Mucosa of rectum (tissue), 2 donors: ENCODE data around the gene SETD2.
"Not testable (repeated sequence)": the region's sequence is repeated elsewhere in the genome, so short reads cannot be mapped to it uniquely, and the experiment has no call there.

Experiments used
- H3K27ac ChIP-seq, 2 donors: one replicate each; pipeline ENCODE4 v1.7.0; 2013; ENCODE audit warnings: inconsistent platforms in 2 of 2, low read depth in 2 of 2, low read length in 2 of 2
- H3K27me3 ChIP-seq, 2 donors: one replicate each; pipeline ENCODE4 v1.7.0; 2013; ENCODE audit warnings: low read length in 2 of 2; ENCODE audit not compliant: control insufficient read depth in 2 of 2, insufficient read depth in 2 of 2
- H3K36me3 ChIP-seq, 2 donors: one replicate each; pipeline ENCODE4 v1.7.0; 2013; ENCODE audit warnings: low read length in 2 of 2; ENCODE audit not compliant: control insufficient read depth in 2 of 2, insufficient read depth in 2 of 2
- H3K4me1 ChIP-seq, 2 donors: one replicate each; pipeline ENCODE4 v1.7.0; 2013; ENCODE audit warnings: low read length in 2 of 2, mild to moderate bottlenecking in 1 of 2; ENCODE audit not compliant: control insufficient read depth in 2 of 2, insufficient read depth in 2 of 2
- H3K4me3 ChIP-seq, 2 donors: one replicate each; pipeline ENCODE4 v1.7.0; 2013; ENCODE audit warnings: low read length in 2 of 2
- H3K9ac ChIP-seq, 2 donors: one replicate each; pipeline ENCODE4 v1.7.0; 2013; ENCODE audit warnings: low read length in 2 of 2, low read depth in 1 of 2, mild to moderate bottlenecking in 1 of 2
- H3K9me3 ChIP-seq, 2 donors: one replicate each; pipeline ENCODE4 v1.7.0; 2013; ENCODE audit warnings: low read length in 2 of 2; ENCODE audit not compliant: control insufficient read depth in 2 of 2
- donor health status: healthy.
- donor health status: Normal muscosa, but diverticular disease.

The SETD2 gene

DNA sequence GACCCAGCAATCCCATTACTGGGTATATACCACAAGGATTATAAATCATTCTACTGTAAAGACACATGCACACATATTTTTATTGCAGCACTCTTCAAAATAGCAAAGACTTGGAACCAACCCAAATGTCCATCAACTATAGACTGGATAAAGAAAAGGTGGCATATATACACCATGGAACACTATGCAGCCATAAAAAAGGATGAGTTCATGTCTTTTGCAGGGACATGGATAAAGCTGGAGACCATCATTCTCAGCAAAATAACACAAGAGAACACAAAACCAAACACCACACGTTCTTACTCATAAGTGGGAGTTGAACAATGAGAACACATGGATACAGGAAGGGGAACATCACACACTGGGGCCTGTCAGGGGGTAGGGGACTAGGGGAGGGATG lies 137.5 kb downstream of the SETD2 start:
- not testable (repeated sequence) for H3K27me3 ChIP-seq, H3K4me1 ChIP-seq, H3K9ac ChIP-seq, H3K27ac ChIP-seq, H3K4me3 ChIP-seq, H3K36me3 ChIP-seq, H3K9me3 ChIP-seq

DNA sequence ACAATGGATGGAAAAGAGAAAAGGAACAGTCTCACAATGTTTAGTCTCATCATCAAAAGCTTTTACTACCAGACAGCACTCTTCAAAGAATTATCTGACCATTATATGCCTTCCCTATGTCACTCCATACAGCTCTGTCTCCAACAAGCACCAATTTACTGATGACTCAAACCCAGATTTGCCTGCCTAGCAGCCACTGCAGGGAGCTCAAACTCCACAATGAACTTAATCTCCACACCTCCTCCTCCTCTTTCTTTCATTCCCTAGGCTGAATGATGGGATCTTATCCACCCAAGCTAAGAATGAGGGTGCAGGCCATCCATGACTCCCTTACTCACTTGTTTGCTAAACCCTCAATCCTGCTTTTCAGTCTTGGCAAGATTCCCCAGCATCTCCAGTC lies 139.0 kb downstream of the SETD2 start:
- Histone ChIP-seq H3K9me3 (no peaks in the 10 kb centered on the region), H3K4me3 (no peak overlapping the region), H3K4me1 (peaks cover 3 to 7% of the 10 kb centered on the region in 2 donors), H3K36me3 (peaks cover 5 to 8% of the 10 kb centered on the region in 2 donors), H3K9ac (no peak overlapping the region), H3K27ac (no peak overlapping the region), H3K27me3 (no peaks in the 10 kb centered on the region)

DNA sequence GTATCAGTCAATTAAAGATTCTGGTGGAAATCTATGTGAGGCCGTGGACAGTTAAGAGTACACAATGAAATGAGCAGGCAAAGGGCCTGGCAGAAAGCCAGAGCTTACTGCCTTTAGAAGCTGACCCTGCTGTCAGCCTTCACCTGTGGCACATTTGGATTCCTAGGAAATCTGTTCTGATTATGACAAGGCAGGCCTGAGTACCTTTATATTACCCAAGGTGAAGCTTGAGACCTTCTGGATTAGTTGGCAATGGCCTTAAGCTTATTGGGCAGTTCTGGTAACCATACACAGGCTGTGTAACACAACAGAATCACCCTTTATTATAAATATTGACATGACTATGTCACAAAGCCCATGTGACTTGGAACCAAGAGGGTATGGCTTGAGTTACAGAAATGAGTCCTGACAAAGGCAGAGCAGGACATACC lies 141.3 kb downstream of the SETD2 start:
- H3K9me3 ChIP-seq = no peaks in the 10 kb centered on the region
- H3K27ac ChIP-seq = peak overlapping the region in 1 of 2 donors; percentile 35
- peaks cover 3 to 7% of the 10 kb centered on the region in 2 donors for H3K4me1 ChIP-seq
- no peak overlapping the region for H3K4me3 ChIP-seq
- H3K9ac ChIP-seq = peak overlapping the region in 1 of 2 donors; percentile 12
- peaks cover 22 to 24% of the 10 kb centered on the region in 2 donors for H3K36me3 ChIP-seq
- H3K27me3 ChIP-seq = no peaks in the 10 kb centered on the region

DNA sequence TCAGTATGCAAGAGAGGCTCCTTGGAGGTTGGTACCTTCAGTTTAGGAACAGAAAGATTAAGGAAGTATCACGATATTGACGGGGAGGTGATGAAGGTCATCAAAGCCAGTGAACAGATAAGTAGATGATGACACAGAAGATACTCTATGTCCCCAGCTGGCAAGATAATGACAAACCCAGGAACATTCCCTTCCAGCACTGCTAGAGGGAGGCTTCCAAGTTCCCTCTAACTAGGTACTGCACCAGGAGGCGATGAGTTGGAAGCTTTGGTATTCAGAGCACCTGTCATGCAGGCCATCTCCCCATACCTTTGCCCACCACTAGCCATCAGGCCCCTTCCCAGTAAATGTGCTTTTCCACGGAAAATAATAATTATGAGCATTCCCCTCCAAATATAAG lies 143.6 kb downstream of the SETD2 start:
- H3K4me3 ChIP-seq = no peak overlapping the region
- no peaks in the 10 kb centered on the region for H3K9me3 ChIP-seq
- peaks cover 3 to 7% of the 10 kb centered on the region in 2 donors for H3K4me1 ChIP-seq
- H3K36me3 ChIP-seq = peaks cover 36 to 39% of the 10 kb centered on the region in 2 donors
- H3K9ac ChIP-seq = no peak overlapping the region
- H3K27me3 ChIP-seq = no peaks in the 10 kb centered on the region
- no peak overlapping the region for H3K27ac ChIP-seq

DNA sequence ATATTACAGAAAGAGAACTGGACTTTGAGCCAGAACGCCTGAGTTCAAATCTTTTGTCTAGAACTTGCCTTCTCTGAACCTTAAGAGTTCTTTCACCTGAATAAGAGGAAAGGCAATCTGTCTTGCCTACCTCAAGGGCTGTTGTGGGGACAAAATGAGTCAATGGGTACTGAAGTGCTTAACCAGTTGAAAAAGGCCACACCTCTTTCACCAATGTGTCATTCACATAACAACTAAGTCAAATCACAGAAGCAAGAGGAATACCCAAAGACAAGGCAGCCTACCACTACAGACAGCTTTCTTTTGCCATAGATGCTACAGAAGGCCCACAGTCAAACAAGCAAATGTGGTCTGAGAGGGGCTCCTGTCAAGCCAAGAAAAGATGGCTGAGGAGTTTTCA lies 144.7 kb downstream of the SETD2 start:
- no peak overlapping the region for H3K9ac ChIP-seq
- no peak overlapping the region for H3K27ac ChIP-seq
- peaks cover 3 to 7% of the 10 kb centered on the region in 2 donors for H3K4me1 ChIP-seq
- no peaks in the 10 kb centered on the region for H3K9me3 ChIP-seq
- H3K36me3 ChIP-seq = peaks cover 39 to 45% of the 10 kb centered on the region in 2 donors
- no peak overlapping the region for H3K4me3 ChIP-seq
- no peaks in the 10 kb centered on the region for H3K27me3 ChIP-seq

DNA sequence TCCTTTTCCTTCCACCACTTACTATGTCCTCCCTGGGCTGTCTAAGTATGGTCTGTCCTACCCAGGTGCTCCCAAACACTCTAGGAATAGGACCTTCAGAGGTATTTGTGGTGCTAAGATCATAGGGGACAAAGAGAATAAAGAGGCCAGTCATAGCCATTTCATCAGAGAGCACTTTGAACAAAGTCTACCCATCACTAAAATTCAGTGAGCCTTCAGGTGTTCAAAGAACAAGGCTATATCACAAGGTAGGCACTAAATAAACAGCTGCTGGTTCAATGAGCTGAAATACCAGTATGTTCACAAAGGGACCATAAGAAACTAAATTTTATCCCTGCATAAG lies 145.7 kb downstream of the SETD2 start:
- no peak overlapping the region for H3K9ac ChIP-seq
- peaks cover 3 to 7% of the 10 kb centered on the region in 2 donors for H3K4me1 ChIP-seq
- H3K4me3 ChIP-seq = no peak overlapping the region
- H3K36me3 ChIP-seq = peaks cover 42 to 52% of the 10 kb centered on the region in 2 donors
- H3K27ac ChIP-seq = no peak overlapping the region
- no peaks in the 10 kb centered on the region for H3K27me3 ChIP-seq
- no peaks in the 10 kb centered on the region for H3K9me3 ChIP-seq

DNA sequence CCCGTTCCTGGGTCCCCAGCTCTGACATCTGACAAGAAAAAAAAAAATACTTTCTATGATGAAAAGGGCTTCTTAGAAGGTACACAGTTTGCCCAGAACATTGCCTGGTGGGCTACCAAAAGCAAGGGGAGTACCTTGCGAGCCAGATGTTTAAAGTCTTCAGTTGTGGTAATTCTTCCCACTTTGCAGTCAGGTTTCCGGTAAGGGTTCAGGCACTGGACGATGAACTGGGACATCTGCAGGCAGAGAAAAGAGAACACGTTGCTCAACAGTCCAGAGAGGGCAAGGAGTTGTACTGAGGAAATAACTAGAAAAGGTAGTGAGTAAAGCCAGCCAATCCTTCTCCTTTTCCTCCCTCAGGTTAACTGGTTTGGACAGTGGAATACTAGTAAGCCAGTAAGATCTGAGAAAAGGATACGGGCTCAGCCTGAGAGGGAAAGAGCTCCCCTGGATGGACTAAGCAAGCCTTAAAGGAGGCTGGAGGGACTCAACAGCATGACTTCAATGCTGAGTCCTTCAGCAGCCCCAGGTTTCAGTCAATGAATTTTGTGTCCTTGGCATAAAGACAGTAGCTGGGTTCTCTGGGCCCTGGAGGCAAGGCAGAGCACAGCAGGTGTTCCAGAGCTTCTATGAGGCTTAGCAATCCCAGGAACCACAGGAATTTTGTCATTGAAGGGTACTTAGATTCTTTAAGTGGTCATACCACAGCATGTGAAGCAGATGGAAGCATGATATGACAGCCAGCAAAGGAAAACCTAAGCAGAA lies 146.2 kb downstream of the SETD2 start:
- Histone ChIP-seq H3K4me1 (peaks cover 3 to 5% of the 10 kb centered on the region in 2 donors), H3K27ac (no peak overlapping the region), H3K36me3 (peaks cover 42 to 54% of the 10 kb centered on the region in 2 donors), H3K9ac (no peak overlapping the region), H3K9me3 (no peaks in the 10 kb centered on the region), H3K4me3 (no peak overlapping the region), H3K27me3 (no peaks in the 10 kb centered on the region)

DNA sequence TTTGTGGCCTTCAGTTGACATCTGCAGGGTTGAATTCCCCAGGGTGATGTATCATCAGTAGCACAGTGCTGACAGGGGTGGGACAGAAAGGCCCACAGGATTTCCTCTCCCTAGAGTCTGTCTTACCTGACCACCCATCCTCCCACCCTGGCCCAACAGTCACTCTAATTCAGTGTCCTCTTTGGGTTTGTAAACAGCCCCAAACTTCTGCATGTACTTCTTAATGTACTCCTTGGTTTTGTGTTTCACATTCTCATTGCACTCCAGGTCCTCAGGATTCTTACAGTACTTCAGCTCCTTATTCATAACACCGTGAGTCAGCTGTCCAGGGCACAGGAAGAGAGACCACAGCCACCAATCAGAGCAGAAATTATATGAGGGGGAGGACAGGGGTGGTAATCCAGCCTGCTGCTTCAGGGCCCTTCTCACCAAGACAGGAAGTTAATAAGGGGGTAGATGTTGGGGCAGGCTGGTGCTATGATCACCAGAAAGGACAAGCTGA lies 146.9 kb downstream of the SETD2 start:
- no peaks in the 10 kb centered on the region for H3K27me3 ChIP-seq

DNA sequence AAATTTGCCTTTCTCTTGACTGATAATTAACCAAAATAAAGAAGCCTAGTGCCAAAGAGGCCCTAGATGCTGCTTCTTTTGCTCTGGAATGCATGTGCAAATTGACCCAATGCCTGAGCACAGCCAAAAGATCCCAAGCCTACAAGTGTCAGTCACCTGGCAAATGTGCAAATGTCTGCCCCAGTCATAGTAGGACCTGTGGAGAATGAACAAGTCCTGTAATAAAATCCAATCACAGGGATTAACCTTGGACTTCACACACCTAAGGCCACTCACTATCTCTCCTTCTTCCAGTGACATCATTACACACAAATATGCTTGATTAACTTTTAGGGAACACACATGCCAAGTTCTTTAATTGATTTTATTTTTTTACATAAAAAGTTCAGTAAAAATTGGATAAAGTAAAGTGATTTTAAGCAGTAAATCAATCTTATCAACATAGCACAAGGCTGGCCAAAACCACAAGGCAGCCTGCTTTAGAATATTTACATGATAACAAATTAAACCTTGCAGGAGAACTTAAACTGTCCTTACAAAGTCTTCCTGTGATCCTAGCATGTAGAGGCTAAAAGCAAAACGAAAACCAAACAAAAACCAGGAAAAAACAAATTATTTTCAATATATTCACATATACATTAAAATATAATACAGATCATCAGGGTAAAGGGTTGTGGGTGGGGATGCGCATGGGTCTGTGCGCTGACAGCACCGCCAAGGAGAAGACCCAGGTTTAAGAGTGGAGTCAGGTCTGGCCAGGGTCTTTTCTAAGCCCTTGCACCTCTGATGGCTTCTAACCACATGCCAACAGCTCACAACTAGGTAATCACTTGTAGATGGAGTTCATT lies 147.6 kb downstream of the SETD2 start:
- Histone ChIP-seq H3K27ac (no peak overlapping the region), H3K4me3 (no peak overlapping the region), H3K27me3 (no peaks in the 10 kb centered on the region), H3K36me3 (peaks cover 42 to 54% of the 10 kb centered on the region in 2 donors), H3K4me1 (peaks cover 0 to 3% of the 10 kb centered on the region in 2 donors), H3K9ac (no peak overlapping the region), H3K9me3 (no peaks in the 10 kb centered on the region)

More for the DNA sequence above, 146.9 kb downstream of the SETD2 start:
- Histone ChIP-seq H3K4me3 (no peak overlapping the region), H3K36me3 (peaks cover 42 to 54% of the 10 kb centered on the region in 2 donors), H3K27ac (no peak overlapping the region), H3K9me3 (no peaks in the 10 kb centered on the region), H3K9ac (no peak overlapping the region), H3K4me1 (peaks cover 0 to 3% of the 10 kb centered on the region in 2 donors)

DNA sequence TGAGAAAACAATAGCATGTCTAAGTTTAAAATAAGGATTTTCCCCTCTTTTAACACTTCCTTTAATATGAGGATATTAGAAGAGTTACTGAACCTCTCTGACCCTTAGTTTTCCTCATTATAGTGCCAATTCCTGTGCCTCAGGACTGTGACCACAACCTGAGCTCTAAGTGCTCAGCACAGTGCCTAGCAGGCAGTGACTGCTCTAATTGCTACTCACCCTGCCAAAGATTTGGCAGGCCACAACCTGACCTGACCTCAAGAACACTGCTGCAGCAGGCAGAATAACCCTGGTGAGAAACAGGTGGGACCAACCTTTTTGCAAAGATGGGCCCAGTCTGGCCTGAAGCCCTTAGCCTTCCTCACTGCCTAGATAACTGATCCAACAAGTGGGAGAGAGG lies 148.8 kb downstream of the SETD2 start:
- H3K9ac ChIP-seq = no peak overlapping the region
- no peak overlapping the region for H3K4me3 ChIP-seq
- no peaks in the 10 kb centered on the region for H3K9me3 ChIP-seq
- H3K27me3 ChIP-seq = no peaks in the 10 kb centered on the region
- H3K4me1 ChIP-seq = no peaks in the 10 kb centered on the region
- no peak overlapping the region for H3K27ac ChIP-seq
- H3K36me3 ChIP-seq = peaks cover 41 to 53% of the 10 kb centered on the region in 2 donors
